GM06990 (cell line): ENCODE results near the gene FZR1.

ENCODE experiments used
- DNase-seq: peaks from one replicate; pipeline ENCODE4 v3.0.0-alpha.2; 2011; ENCODE audit not compliant: insufficient read length; ENCODE audit errors: extremely low read depth
- H3K27me3 ChIP-seq: replicated peaks from 2 replicates; pipeline ENCODE4 v1.6.0; 2011; ENCODE audit warnings: low read length; ENCODE audit not compliant: control insufficient read depth, insufficient read depth
- H3K36me3 ChIP-seq: 2 replicates; pipeline ENCODE4 v1.5.1; 2011; ENCODE audit warnings: low read length; ENCODE audit not compliant: control insufficient read depth, insufficient read depth
- H3K4me3 ChIP-seq: replicated peaks from 2 replicates; pipeline ENCODE4 v1.5.1; 2011; ENCODE audit warnings: low read depth, mild to moderate bottlenecking, control low read depth, low read length
- CTCF ChIP-seq: IDR thresholded peaks from 2 replicates; pipeline ENCODE4 v1.5.1; 2011; ENCODE audit warnings: low read length, control low read depth, mild to moderate bottlenecking, inconsistent platforms; ENCODE audit not compliant: insufficient read depth, poor library complexity, severe bottlenecking

FZR1 gene

DNA sequence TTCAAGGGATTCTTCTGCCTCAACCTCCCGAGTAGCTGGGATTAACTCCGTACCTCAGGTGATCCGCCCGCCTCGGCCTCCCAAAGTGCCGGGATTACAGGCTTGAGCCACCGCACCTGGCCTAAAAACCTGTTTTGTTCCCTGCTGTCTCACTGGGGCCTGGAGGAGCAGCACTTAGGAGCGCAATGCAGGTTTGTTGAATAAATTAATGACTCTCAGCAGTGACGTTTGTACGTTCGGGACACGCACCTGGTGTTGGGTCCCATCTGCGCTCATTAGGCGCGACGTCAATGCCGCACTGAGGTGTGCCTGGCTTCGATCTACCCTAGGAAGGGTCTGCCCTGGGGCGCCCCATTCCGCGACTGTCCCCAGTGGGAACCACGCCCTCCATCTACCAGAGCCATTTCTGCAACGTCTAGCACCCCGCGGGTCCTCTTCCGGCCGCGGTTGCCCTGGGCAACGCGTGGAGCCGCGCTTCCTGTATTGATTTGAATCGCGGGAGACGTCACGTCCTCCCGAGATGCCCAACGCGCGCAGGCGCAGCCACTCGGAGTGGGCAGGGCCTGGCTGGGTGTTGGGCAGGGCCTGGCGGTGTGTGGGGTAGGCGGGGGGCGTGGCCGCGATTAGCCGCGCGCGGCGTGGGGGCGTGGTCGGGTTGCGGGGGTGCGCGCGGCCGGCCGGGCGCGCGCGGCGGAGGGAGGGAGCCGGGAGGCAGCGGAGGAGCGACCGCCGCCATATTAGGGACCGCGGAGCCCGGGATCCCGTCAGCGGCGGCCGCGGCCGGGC, at the start of gene FZR1:
Gene FZR1 (plus strand): TSS at position 714 of the 786 bp plus-strand sequence. CDS start 16,679 bp downstream, outside the sequence.
- peaks cover 7% of the 10 kb centered on the region for H3K36me3 ChIP-seq
- peak within 1 kb of the TSS; percentile 75 for H3K4me3 ChIP-seq
- peak; percentile 7 for TF ChIP-seq CTCF
- peak; percentile 100 for DNase-seq
- no peaks in the 10 kb centered on the region for H3K27me3 ChIP-seq

- no peaks in the 10 kb centered on the region for H3K27me3 ChIP-seq
- H3K4me3 ChIP-seq, result no peak overlapping the region
- peaks cover 17% of the 10 kb centered on the region for H3K36me3 ChIP-seq
- no peak for DNase-seq
- TF ChIP-seq CTCF, result no peak
Observed at GRCh38 chr19:3456925-3457527, 49.1 kb upstream of the FZR1 start.

DNA sequence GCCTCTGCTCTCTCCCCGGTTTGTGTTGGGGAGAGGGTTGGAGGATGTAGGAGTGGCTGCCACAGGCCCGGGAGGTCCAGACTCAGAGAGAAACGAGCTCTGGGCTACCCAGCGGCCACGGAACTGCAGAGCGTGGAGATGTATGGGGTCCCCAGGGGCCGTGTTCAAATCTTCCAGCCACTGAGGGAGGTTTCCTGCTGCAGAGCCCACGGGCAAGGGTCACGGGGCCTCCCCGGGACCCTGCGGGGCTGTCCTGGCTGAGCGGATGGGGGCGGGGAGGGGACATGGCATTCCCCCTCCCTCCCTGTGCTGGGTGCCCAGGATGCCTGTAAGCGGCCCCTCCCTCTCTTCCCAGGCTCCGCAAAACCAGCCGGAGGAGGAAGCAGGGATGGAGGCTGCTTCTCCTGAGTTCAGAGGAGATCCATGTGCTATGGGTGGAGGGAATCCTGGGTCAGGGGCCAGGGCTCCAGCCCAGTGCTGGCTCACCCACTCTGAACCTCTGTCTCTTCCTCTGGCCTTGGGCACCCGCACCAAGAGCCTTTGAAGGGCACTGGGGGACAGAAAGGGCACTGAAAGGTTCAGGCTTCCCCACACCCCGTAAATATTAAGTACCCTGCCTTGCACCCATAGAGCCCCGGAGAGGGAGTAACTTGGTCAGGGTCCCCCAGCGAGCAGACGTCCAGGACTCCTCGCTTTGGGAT, 48.4 kb upstream of the FZR1 start:
- TF ChIP-seq CTCF, result no peak
- peaks cover 15% of the 10 kb centered on the region for H3K36me3 ChIP-seq
- no peaks in the 10 kb centered on the region for H3K27me3 ChIP-seq
- DNase-seq, result no peak
- no peak overlapping the region for H3K4me3 ChIP-seq

DNA sequence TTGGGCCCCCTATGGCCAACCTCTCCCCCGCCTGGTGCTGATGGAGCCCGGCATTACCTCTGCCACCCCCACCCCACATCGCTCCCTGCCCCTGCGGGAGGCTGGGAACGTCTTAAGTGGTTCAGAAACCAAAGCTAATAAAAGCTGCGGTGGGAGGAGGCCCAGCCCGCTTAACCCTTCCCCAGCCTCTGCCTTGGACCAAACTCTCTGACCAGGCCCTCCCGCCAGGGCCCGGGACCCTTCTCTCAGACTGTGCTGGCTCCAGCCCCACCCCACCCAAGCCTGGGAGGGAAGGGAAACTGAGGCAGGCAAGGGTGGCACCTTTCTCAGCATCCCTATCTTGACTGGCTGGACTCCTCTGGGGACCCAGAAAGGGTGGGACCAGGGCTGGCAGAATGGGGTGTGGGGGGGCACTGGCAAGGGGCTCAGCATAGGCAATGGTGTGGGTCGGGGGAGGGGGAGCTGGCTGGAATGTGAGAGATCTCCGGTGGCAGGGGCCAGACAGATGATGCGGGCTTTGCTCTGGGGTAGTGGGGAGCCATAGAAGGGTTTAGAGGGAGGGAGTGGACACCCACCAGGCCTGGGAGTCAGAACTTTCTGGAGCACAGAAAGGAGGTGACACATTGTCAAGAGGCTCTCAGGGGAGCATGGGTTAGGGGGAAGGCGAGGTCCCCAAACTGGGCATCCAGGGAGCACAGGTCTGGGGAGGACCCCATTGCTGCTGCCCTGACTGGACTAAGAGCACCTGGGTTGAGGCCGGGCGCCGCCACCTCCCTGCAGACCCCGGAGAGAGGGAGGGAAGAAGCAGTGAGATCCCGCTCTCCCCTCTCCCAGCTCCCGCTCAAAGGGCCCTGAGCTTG, 47.7 kb upstream of the FZR1 start:
- TF ChIP-seq CTCF, result no peak
- Histone ChIP-seq H3K27me3 (no peaks in the 10 kb centered on the region), H3K4me3 (no peak overlapping the region), H3K36me3 (peaks cover 12% of the 10 kb centered on the region)
- no peak for DNase-seq

DNA sequence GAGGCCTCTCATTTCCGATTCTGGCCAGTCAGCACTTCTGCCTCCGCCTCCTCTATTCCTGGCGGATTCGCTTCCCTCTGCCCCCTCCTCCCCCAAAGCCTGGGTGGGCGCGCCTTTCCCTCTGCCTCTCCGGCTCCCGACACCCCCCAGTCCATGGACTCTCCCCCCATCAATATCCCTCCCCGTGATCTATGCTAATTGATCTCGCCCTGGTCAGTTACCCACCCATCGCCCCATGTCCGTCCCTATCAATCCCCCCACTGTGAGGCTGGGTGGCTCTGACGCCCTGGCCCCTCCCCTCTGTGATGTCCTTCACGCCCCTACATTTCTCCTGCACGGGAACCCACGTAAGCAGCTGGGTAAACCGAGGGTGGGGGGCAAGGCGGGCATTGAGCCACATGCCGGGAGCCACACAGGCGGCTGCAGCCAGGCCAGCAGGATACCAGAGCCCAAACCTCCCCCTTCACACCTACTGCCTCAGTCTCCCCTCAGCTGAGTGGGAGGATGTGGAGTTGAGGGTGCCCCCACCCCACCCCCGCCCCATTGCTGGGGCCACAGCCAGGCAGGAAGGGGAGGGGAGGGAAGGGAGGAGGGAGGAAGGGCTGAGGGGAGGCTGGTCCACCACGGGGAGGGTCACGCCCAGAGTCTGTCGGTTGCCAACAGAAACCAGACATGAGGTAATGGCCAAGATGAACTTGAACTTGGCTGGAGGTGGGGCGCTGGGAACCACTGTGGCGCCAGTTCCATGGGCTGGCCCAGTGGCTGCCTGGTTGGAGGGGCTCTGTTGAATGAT, 46.8 kb upstream of the FZR1 start:
- Histone ChIP-seq H3K4me3 (no peak overlapping the region), H3K27me3 (no peaks in the 10 kb centered on the region), H3K36me3 (peaks cover 8% of the 10 kb centered on the region)
- no peak for TF ChIP-seq CTCF
- no peak for DNase-seq
